ENCODE measurements around the gene HERPUD1.
"Not testable (repeated sequence)": the region's sequence is repeated elsewhere in the genome, so short reads cannot be mapped to it uniquely, and the experiment has no call there.

The HERPUD1 gene

DNA sequence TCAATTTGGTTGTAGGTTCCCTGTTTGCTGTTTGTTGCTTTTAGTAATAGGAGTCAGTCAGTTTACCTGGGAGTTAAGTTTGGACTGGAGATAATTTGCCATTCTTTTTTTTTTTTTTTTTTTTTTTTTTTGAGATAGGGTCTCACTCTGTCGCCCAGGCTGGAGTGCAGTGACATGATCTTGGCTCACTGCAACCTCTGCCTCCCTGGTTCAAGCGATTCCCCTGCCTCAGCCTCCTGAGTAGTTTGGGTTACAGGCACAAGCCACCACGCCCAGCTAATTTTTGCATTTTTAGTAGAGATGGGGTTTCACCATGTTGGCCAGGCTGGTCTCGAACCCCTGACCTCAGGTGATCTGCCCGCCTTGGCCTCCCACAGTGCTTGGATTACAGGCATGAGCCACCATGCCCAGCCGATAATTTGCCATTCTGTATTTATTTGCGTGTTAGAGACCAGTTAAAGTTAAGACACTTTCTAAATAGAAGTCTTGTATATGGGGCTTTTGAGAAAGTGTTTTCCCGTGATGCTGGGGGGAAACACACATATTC, 2.7 kb downstream of the HERPUD1 start:
- DNase-seq (ENCODE audit: low spot score), result not testable (repeated sequence)

DNA sequence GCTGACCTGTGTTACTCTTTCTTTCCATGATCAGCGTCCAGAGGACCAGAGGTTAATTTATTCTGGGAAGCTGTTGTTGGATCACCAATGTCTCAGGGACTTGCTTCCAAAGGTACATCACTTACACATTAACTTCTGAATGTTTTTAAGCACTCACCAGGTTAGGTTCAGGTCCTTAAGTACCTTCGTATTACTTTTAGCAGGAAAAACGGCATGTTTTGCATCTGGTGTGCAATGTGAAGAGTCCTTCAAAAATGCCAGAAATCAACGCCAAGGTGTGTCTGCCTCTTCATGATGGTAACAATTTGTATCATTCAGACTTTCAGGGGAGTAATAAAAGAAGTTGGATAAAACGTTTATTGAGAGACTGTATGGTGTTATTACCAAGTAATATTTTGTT, 3.3 kb downstream of the HERPUD1 start:
- no peak for DNase-seq (ENCODE audit: low spot score)

DNA sequence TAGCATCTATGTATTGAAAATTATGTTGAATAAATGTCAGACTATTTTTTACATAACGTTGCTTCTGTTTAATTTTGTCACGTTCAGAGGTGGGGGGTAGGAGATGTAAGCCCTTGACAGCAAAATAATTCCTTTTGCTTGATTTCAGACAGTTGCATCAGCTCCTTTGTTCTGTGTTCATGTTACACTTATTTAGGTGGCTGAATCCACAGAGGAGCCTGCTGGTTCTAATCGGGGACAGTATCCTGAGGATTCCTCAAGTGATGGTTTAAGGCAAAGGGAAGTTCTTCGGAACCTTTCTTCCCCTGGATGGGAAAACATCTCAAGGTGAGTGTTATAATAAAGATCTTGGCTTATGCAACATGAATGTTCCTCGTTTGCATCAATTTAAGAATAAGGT, 4.5 kb downstream of the HERPUD1 start:
- no peak for DNase-seq (ENCODE audit: low spot score)

GRCh38 chr16:56936950-56937349, 5.0 kb downstream of the HERPUD1 start:
- DNase-seq (ENCODE audit: low spot score), result no peak

GRCh38 chr16:56938664-56939513, 6.9 kb downstream of the HERPUD1 start:
- no peak for DNase-seq (ENCODE audit: low spot score)

DNA sequence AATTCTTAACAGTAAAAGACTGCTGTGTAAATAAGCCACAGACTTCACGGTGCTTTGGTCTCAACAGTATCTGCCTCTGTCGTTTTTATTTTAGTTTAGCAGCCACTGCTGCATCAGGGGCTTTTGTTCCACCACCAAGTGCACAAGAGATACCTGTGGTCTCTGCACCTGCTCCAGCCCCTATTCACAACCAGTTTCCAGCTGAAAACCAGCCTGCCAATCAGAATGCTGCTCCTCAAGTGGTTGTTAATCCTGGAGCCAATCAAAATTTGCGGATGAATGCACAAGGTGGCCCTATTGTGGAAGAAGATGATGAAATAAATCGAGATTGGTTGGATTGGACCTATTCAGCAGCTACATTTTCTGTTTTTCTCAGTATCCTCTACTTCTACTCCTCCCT, 7.9 kb downstream of the HERPUD1 start:
- no peak for DNase-seq (ENCODE audit: low spot score)

- no peak for DNase-seq (ENCODE audit: low spot score)
Measured at GRCh38 chr16:56941092-56941491, 9.2 kb downstream of the HERPUD1 start.

- DNase-seq (ENCODE audit: low spot score), result no peak
Measured at GRCh38 chr16:56941856-56942331, 10.0 kb downstream of the HERPUD1 start.

DNA sequence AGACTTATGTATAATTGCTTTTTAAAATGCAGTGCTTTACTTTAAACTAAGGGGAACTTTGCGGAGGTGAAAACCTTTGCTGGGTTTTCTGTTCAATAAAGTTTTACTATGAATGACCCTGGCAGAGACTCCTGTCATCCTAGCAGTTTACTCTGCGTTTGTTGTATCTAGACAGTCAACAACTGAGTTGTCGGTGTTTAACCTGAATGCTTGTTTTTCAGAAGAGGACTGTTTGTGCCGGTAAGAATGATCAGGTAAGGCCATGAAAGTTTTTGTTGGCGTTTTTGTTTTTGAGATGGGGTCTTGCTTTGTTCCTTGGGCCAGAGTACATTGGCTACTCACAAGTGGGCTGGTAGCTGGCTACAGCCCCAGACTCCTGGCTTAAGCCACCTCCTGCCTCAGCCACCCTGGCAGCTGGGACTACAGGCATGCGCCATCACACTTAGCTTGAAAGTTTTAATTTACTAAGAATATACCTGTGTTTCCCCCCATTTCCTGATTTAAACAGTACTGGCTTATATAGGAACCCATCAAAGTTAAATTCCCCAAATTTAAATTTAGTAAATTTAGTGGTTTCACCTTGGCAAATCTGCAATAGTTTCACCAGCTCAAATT, 11.9 kb downstream of the HERPUD1 start:
- DNase-seq (ENCODE audit: low spot score), result no peak

DNA sequence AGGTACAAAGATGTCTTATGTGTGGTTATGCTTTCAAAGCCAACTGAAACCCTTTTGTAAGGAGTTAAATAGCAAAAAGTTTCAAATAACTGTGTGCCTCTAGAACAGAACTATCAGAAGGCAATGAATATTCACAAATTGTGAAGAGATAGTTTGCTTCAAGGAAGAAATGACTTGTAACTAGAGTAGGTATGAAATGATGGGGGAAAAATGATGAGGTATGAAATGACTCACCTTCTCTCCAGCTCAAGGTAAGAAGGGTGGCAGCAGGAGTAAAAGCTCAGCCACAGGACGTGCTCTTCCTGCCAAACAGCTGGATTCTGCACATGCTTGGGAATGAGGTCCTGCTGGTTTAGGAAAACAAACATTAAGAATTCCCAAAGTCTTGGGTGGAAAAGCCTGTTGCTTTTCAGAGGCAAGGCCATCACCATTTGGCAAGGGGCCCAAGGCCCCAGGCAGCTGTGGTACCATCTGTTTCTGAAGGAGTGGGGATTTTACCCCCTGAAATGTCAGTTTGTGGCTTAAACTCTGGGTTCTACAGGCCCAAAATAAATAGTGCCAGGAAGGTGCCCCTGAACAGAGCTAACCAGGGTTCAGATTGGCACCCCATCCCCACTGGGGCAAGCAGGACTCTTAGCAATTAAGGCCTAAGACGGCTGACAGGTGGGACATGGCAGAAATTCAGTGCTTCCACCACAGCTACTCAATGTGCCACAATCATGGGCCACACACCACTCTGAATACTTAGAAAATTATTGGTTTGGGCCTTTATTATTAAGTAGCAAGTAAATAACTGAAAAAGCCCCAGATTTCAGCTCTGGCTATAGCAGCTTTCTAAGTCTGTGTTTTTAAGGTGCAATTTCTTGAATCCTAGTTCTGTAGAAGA, 13.3 kb downstream of the HERPUD1 start:
- no peak for DNase-seq (ENCODE audit: low spot score)

- no peak for DNase-seq (ENCODE audit: low spot score)
Measured at GRCh38 chr16:56945847-56946527, 14.0 kb downstream of the HERPUD1 start.

DNA sequence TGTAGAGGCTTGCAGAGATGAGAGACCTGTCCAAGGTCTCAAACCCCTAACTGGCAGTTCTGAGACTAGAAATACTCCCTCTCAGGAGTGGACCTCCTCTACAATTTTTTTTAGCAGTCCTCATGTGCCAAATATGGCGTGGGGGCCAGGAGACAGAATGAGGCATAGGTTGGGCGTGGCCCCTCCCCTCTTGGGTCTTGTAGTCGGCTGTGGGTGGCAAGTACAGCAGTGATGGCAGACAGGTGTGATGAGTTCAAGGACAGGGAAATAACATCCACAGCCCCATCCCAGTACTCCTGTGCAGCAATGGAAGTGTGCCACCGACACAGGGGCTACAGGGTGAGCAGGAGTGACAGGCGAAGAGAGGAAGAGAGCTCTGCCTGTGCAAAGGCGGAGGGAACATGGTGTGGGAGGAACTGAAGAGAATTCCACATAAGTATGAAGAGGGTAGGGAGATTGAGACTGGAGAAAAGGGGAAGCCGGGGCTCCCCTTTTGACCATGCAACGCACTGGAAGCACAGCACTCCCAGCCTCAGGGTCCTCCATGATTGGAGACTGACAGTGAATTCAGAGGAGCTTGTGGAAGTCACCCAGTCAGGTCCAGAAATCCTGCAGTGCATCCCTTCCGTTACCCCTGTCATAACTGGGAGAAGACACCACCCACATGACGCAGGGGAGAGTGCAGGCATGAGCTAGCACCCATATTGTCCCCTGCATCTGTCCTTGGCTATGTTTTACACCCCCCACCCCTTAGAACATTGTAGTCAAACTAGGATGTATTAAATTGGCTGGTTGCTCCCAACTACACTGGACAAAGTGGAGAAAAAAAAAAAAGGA, 15.0 kb downstream of the HERPUD1 start:
- no peak for DNase-seq (ENCODE audit: low spot score)

- no peak for DNase-seq (ENCODE audit: low spot score)
Measured at GRCh38 chr16:56947604-56947995, 15.7 kb downstream of the HERPUD1 start.

DNA sequence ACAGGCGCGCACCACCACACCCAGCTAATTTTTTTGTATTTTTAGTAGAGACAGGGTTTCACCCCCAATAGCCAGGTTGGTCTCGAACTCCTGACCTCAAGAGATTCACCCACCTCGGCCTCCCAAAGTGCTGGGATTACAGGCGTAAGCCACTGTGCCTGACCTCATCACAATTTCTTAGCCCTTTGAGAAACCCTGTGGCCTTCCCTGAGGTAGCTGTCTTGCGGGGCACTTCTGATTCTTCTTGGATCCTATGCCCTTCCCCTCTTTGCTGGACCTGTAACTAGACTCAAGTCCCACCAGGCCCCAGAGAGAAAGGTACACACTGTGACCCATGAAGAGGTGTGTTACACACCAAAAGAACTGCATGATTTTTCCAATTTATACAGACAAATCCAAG, 16.3 kb downstream of the HERPUD1 start:
- no peak for DNase-seq (ENCODE audit: low spot score)

- DNase-seq (ENCODE audit: low spot score), result no peak
Measured at GRCh38 chr16:56950051-56950450, 18.1 kb downstream of the HERPUD1 start.

DNA sequence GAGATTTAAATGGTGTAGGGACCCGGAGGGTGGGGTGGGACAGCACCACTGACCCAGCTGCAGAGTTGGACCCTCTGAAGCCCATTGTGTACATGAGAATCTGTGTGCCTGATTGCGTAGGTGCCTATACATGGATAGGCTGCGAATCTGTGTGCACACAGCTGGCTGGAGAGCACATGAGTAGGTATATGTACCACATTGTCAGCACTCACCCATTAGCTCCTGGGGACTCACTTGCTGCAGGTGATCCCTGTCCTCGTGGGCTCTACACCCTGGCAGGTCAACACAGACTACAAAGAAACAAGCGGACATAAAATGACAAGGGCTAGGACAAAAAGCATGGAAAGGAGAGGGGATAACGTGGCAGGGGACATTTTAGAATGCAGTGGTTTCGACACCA, 18.5 kb downstream of the HERPUD1 start:
- no peak for DNase-seq (ENCODE audit: low spot score)

DNA sequence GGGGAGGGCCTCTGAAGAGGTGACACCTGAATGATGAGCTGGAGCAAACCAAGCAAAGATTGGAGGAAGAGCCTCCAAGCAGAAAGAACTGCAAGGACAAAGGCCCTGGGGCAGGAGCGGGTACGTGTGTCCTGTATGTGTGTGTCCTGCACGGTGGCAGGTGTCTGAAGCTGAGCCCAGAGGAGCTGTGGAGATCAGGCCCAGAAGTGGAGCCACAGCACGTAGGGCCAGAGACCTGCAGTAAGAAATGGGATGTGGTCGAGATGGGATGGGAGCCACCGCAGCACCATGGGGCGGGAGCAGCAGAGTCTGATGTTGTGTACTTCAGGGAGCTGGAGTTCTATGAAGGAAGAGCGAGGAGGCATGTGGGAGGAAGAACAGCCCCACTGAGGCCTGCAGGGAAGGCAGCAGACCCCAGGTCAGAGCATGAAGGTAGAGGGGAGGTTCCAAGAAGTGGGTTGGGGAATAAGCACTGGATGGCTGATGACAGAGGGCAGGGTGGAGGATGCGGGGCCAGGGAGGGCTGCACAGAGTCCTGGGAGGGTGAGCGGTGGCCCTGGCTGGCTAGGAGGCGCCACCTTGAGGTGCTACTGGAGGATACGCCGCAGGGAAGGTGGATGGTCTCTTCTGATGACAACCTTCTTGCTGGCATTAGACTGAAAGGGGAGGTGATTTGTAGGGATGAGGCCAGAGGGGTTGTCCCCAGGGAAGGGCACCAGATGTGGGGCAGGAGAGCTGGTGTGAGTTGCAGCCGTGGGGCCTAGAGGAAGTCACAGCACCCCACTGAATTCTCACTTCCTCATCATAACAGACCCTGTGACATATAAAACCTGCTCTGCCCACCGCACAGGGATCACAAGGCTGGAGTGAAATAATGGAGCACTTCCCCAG, 19.2 kb downstream of the HERPUD1 start:
- peak; percentile 40 for DNase-seq (ENCODE audit: low spot score)

- DNase-seq (ENCODE audit: low spot score), result no peak
Measured at GRCh38 chr16:56953006-56953405, 21.1 kb downstream of the HERPUD1 start.

GRCh38 chr16:56956076-56956475, 24.1 kb downstream of the HERPUD1 start:
- DNase-seq (ENCODE audit: low spot score), result no peak

DNA sequence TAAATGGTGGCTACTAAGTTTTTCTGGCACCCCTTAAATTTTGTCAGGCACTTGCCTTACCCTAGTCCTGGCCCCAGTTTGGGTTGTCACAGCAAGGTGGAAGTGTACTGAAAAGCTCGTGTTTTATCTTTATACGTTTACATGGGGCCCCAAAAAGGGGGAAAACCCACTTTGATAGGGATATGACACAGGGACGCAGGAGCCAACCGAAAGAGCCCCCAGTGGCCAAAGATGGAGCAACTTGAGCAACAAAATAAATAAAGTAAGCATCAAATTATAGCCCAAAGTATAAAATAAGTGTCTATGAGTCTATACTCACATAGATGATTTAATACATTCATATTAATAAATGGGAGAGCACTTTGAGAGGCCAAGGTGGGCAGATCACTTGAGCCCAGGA, 24.8 kb downstream of the HERPUD1 start:
- DNase-seq (ENCODE audit: low spot score), result no peak
